Mucosa of descending colon (tissue), 3 donors: Measurements from ENCODE around the gene SUPT4H1. TPM values are rescaled to one million over a fixed set of nuclear protein-coding genes. Genes with fewer than 3 reads are reported as not detected.

ENCODE experiments used
- ATAC-seq: fragments of 200-7000 bp; cut with Tn5 transposase; one replicate; pipeline ENCODE4 v1.9.1; 2020; ENCODE audit warnings: mild to moderate bottlenecking, moderate library complexity
- DNase-seq, 3 donors: peaks; one replicate each; pipeline ENCODE4 v3.0.0-alpha.2; 2020
- H3K36me3 ChIP-seq: fragments of 200-600 bp; one replicate; pipeline ENCODE4 v1.8.0; 2021; ENCODE audit warnings: low read depth, mild to moderate bottlenecking
- H3K4me1 ChIP-seq: fragments of 200-600 bp; one replicate; pipeline ENCODE4 v1.8.0; 2021; ENCODE audit warnings: low read depth, mild to moderate bottlenecking
- H3K4me3 ChIP-seq: fragments of 200-600 bp; one replicate; pipeline ENCODE4 v1.8.0; 2021; ENCODE audit warnings: mild to moderate bottlenecking
- H3K9me3 ChIP-seq: fragments of 200-600 bp; one replicate; pipeline ENCODE4 v1.8.0; 2021; ENCODE audit warnings: mild to moderate bottlenecking
- intact Hi-C, 2 donors: fragments of 100-400 bp; cut with DNase I in 1 of 2; cut with micrococcal nuclease in 1 of 2; formaldehyde crosslinking; loops; one replicate each; pipeline versions ENCODE4 v1.11.0 to v1.11.1; 2022; cut with DNase I, micrococcal nuclease
- total RNA-seq, 3 donors: library from RNA; stranded (reverse); fragmentation: NEBNext Ultra II Directional in 2 of 3; extraction: Animal tissue kit (Norgen Biotek cat#: 25700) in 2 of 3; gene quantifications; one replicate each; pipeline versions ENCODE4 v1.2.1 to v1.2.4, GENCODE V29; 2021 to 2023
- TF ChIP-seq, protein P1 (sequence below): fragments of 200-600 bp; IDR thresholded peaks from one replicate; pipeline ENCODE4 v1.8.0; 2022; ENCODE audit warnings: antibody characterized with exemption, mild to moderate bottlenecking
- donor health status: DM: no; HTN: no; CAD: no; lungs with moderate emphysema.
- donor health status: DM: no; HTN: no; CAD: no.
- donor health status: DM: no; HTN: yes; CAD: no.

SUPT4H1 gene
- total RNA-seq, 3 donors from 2014 or later = 57.9 to 79.5 (median 68.9) TPM

DNA sequence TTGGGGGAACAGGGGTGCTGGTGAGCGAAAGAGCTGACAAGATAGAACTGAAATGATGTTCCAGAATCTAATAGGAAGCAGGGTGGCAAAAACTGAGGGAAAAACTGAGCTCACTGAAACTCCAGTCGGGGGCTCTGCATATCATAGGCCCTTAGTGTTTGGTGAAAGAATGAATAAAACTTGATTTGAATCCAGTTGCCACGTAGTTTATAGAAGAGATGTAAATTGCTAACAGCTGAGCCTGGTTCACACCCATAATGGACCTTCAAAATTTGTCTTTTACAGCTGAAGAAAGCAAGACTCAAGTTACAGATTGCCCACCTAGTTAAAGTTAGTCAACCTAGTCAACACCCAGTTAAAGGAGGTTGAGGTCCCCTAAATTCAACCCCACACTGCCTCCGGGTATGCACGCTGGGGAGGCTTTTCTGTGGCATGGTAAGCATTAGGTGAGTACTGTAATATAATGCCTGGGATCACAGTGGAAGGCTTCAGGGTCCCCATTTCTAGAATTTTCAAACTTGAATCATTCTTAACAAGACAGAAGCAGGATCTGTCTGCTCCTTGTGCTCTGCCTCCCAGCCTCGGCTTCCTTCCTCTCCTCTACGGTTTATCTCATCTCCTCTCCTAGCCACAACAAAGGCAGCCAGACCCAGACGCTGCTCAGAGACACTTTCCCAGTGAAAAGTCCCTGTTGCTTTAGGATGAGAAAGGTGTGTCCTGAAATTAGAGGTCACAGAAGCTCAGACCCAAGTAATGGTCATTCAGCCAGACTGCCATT lies 26.9 kb upstream of the SUPT4H1 start:
- intact Hi-C loops = no loop called here
- no peak for ATAC-seq
- Histone ChIP-seq H3K4me1 (peaks cover 70% of the 10 kb centered on the region), H3K4me3 (no peak overlapping the region), H3K36me3 (no peaks in the 10 kb centered on the region), H3K9me3 (no peaks in the 10 kb centered on the region)
- no peak for DNase-seq
- TF ChIP-seq, protein P1, sequence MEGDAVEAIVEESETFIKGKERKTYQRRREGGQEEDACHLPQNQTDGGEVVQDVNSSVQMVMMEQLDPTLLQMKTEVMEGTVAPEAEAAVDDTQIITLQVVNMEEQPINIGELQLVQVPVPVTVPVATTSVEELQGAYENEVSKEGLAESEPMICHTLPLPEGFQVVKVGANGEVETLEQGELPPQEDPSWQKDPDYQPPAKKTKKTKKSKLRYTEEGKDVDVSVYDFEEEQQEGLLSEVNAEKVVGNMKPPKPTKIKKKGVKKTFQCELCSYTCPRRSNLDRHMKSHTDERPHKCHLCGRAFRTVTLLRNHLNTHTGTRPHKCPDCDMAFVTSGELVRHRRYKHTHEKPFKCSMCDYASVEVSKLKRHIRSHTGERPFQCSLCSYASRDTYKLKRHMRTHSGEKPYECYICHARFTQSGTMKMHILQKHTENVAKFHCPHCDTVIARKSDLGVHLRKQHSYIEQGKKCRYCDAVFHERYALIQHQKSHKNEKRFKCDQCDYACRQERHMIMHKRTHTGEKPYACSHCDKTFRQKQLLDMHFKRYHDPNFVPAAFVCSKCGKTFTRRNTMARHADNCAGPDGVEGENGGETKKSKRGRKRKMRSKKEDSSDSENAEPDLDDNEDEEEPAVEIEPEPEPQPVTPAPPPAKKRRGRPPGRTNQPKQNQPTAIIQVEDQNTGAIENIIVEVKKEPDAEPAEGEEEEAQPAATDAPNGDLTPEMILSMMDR = no peak

DNA sequence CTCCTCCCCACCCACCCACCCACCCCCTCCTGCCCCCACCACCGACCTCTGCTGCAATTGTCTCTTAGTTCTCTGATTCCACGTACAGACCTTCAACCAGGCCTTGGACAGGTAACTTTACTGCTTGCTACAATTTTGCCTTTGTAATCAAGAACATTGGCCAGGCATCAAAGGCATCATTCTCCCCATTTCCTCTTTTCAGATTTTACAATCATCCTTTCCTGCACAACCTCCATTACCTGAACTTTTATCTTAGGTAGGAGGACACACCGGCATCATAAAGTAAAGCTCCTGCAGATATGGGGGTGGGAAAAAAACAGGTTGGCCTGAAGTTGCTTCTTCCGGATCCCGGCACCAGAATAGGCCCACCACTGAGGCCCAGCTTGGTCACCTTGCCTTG lies 25.7 kb upstream of the SUPT4H1 start:
- Histone ChIP-seq H3K9me3 (no peaks in the 10 kb centered on the region), H3K4me3 (no peak overlapping the region), H3K36me3 (no peaks in the 10 kb centered on the region), H3K4me1 (peaks cover 57% of the 10 kb centered on the region)
- intact Hi-C loops = no loop called here
- TF ChIP-seq, protein P1 = no peak
- DNase-seq (peak in 2 of 3 donors; percentile 34 to 79), ATAC-seq (peak; percentile 59)

DNA sequence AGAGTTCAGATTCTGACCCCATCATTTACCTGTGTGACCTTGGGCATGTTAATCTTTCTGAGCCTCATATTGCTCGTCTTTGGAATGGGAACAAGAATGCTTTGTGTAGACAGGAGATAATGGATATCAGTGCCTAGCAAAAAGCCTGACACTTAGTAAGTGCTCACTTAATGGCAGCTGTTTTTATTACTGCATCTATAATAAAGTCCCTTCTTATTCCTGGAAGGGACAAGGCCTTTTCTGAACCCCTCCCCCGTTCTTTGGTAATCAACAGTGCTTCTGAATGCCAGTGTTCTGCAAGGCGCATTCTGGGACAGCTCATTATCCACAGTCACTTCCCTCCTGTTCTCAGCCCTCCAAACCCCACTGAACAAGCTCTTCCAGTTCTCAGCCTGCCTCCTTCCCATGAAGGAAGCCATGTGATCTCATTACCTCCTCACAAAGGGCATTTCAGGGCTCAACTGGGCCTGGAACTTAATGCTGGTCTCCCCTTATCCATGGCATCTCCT lies 25.1 kb upstream of the SUPT4H1 start:
- DNase-seq (peak in 2 of 3 donors; percentile 47 to 78), ATAC-seq (peak; percentile 74)
- peaks cover 53% of the 10 kb centered on the region for H3K4me1 ChIP-seq
- H3K4me3 ChIP-seq = no peak overlapping the region
- H3K36me3 ChIP-seq = no peaks in the 10 kb centered on the region
- TF ChIP-seq, protein P1 = no peak
- H3K9me3 ChIP-seq = no peaks in the 10 kb centered on the region
- intact Hi-C loops = no loop called here

DNA sequence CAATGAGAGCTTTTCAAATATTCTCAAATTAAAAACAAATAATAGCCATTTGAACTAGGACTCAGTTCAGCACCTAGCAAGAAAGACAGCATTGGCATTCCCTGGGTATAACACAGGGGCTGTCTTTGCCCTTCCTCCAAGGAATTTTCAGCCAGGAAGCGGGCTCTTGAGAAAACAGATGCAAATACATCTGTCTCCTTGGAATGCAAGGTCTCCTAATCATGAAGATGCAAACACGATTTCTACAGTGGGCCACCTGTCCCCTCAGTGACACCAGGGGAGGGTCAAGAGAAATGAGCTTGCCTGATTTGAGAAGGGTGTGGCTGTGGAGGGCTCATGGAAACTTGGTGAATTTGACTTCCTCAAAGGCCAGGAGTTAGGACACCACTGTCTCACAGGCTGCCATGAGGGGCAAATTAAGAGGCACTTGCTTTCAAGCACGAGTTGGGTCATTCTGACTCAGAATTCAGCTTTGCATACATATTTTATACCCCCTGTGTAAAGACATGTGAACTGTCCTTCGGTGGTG lies 24.5 kb upstream of the SUPT4H1 start:
- Histone ChIP-seq H3K36me3 (no peaks in the 10 kb centered on the region), H3K9me3 (no peaks in the 10 kb centered on the region), H3K4me3 (no peak overlapping the region), H3K4me1 (peaks cover 47% of the 10 kb centered on the region)
- intact Hi-C loops = no loop called here
- DNase-seq (no peak), ATAC-seq (no peak)
- TF ChIP-seq, protein P1 = no peak

DNA sequence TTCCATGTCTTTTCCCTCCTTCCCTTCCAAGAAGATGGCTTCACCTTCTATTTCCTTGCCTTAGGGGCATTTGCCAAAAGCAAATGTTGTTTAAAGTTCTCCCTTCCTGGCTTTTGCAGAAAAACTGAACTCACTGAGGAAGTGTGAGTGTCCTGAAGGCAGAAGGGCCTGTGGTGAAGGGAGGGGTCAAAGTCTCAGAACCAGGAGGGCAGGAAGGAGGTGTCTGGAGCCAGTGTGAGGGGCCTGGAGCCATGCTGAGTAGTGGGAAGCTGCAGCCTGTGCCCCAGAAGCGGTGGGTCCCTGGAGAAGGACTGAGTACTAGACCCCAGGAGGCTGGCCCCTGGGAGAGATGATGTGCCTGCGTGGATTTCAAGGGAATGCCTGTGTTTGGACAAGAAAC lies 23.8 kb upstream of the SUPT4H1 start:
- DNase-seq (peak in 1 of 3 donors; percentile 46), ATAC-seq (peak; percentile 28)
- Histone ChIP-seq H3K9me3 (no peaks in the 10 kb centered on the region), H3K4me1 (peaks cover 46% of the 10 kb centered on the region), H3K36me3 (no peaks in the 10 kb centered on the region), H3K4me3 (no peak overlapping the region)
- TF ChIP-seq, protein P1 = no peak
- intact Hi-C loops = no loop called here
